NCI-H345 (cell line): Measurements from ENCODE around the gene AGRN.

Experiments
- DNase-seq: peaks from one replicate; lab custom pipeline; 2025; lab: John Stamatoyannopoulos, UW

AGRN gene

GRCh38 chr1:1082239-1082775 lies 62.4 kb downstream of the AGRN start:
- no peak for DNase-seq

GRCh38 chr1:1082776-1083415 lies 63.0 kb downstream of the AGRN start:
- no peak for DNase-seq

GRCh38 chr1:1083416-1084371 lies 63.8 kb downstream of the AGRN start:
- no peak for DNase-seq

DNA sequence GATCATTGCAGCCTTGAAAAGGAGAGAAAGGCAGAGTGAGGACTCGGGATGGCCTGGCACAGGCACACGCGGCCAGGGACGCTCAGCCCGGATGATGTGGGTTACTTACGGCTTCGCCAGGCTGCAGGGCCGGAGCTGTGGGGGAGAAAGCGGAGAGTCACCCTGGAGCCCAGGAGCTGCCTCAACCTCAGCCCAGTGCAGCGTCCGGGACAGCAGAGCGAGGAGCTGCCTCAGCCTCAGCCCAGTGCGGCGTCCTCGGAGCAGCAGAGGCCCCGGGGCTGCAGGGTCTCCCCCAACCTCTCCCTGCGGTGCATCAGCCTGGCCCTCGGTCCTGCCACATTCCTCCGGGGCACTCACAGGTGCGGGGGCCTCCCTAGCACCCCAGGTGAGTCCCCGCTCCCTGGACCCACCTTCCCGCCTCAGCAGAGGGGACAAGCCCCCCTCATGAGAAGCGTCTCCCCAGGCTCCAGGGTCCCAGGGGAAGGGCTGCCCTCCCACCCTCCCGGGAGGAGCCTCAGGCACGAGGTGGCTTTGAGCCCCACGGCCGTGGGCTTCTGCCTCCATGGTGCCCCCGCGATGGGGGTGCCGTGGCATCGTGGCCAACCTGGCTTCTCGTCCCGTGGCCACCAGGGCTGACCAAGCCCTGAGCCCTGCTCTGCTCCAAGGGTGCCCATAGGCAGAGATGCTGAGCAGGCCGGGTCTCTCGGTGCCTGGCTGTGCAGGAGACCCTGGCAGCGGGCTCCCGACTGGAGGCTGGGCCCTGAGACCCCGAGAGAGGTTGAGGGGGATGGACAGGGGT lies 64.7 kb downstream of the AGRN start:
- no peak for DNase-seq

DNA sequence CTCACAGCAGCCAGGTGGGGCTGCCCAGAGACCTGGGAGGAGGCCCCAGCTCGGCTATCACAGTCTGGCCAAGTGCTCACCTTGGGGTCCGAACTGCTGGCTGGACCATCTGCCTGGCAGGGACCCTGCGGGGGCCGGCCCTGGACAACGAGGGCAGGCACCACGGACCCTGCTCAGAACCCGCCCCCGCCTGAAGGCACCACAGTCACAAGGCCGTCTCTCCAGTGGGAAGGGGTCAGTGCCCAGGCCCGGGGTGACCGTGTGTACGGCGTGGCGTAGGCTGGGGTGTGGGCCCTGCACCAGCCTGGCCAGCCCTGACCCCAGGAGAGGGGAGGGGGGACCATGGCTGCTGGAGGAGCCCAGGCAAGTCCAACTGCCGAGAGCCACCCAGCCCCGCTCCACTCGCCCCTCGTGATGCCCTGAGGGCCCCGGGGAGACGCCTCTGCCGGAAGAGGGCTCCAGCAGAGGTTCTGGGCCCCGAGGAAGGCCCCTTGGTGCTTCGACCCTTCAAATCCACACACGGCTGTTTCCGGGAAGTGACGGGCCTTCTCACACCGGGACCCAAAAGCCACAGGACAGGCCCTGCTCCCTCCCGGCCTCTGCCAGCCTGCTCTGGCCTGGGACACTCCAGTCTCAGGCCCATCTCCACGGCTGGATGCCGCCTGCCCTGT lies 65.4 kb downstream of the AGRN start:
- no peak for DNase-seq

DNA sequence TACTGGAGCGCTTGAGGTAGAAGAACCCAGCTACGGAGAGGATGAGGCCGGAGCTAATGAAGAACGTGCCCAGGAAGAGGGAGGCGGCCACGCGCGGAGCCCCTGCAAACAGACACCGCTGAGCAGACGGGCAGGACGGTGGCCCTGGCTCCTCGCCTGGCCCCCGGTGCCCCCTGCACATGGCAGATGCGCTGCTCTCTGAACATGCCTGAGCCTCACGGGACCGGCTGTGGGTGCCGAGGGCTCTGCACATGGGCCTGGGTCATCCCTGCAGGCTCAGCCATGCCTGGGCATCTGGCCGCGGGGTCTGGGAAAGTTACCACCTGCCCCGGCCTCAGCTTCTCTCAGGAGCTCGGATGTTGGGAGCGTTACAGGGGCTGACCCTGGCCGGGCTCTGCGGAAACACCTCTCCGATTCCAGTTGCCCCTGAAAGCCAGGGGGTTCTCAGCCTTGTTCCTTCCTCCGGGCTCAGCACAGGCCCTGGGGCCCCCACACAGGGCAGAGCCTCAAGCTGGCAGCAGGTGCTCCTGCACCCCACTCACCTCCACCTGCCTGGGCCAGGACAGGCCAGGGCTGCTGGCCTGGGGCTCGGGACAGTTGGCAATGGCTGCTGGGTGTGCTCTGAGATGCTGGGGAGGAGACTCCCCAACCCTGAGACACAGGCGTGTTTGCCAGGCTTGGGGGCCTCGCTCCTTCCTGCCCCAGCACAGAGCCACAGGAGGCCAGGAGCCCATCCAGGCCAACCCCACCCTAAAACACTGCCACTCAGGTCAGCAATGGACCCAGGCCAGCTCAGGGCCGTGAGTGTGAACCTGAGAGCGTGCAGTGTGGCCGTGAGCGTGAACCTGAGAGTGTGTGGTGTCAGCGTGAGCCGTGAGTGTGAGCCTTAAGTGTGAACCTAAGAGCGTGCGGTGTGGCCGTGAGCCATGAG lies 66.3 kb downstream of the AGRN start:
- DNase-seq, result no peak

- no peak for DNase-seq
Measured at GRCh38 chr1:1086911-1087341, 67.0 kb downstream of the AGRN start.

- no peak for DNase-seq
Measured at GRCh38 chr1:1087351-1088028, 67.6 kb downstream of the AGRN start.

DNA sequence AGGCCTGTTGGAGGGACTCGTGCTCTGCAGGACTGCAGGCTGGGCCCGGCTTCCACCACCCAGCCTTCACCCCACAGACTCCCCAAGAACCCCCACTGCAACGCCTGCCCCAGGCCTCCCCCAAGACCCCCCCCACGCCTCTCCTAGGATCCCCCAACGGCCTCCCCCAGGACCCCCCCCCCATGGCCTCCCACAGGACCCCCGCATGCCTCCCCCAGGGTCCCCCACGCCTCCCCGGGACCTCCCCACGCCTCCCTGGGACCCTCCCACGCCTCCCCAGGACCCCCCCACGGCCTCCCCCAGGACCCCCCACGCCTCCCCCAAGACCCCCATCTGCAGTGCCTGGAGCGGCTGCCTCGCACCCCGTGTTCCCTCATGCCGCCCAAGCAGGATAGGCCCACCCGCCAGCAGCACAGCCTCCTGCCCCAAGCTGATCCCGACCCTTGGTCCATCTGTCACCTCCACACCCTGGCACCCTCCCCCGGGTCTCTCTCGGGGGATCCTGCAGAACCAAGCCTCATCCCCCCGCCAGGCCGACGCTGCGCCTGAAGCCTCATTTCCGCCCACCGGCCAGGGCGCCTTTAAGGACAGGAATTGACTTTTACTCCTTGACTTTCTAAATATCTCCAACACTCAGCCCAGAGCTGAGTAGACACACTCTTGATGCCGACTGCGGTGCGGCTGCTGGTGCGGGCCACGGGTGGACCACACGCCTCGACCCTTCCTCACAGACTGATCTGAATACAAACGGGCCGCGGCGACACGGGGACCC lies 68.3 kb downstream of the AGRN start:
- DNase-seq, result no peak

GRCh38 chr1:1088801-1089680 lies 69.1 kb downstream of the AGRN start:
- DNase-seq, result no peak

DNA sequence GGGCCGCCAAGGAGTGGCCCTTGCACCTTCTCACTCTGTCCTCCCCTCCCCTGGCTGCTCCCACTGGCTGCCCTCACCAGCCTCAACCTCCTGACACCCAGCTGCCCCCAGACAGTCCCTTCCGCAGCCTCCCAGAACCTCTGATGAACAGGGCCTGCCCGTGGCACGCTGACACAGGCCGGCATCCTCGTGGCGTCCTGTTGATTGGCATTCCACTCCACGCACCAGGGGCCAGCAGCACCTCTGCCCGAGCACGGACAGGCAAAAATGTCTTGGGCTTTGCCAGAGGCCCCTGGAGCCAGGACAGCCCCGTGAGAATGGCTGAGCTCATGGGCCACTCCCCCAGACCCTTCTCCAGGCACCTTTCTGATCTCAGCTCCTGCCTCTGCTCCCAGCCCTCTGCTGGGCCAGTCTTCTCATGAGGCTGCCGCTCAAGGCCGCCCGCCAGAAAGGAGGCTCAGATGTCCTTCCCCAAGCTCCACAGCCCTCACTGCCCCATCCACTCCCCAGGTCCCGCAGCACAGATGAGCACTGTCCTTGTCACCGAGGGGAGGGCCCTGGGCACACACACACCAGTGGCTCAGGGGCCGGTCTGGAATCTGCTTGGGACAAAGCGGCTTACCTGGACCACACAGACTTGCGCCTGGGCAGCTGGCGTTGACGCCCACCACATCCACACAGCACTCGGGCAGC lies 70.0 kb downstream of the AGRN start:
- no peak for DNase-seq

GRCh38 chr1:1090424-1091343 lies 70.8 kb downstream of the AGRN start:
- no peak for DNase-seq

DNA sequence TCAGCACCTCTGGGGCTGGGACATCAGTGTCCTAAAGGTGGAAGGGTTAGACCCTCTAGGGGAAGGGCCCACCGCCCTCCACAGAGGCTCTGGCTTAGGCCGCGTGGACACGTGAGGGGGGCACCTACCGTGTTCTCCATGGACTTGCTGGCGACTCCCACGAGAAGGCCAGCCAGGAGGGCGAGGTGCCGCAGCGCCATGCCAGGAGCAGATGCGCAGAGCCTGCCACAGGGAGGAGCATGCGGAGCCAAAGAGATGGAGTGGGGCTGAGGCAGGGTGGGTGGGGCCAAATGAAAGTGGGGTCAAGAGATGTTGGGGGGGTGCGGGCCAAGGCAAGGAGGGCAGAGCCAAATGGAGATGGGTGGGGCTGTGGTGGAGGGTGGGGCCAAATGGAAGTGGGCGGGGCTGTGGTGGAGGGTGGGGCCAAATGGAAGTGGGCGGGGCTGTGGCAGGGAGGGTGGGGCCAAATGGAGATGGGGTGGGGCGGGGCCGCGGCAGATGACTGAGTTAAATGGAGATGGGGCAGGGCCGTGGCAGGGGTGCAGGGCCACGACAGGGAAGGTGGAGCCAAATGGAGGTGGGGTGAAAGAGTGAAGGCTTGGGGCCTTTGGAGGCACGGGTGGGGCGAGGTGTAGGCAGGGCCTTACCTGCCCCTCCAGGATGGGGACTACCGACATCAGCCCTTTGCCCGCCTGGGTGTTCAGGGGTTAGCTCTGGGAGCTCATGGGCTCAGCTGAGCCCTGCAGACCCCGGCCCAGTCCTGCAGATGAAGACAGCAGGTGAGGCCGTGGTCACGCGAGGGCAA lies 71.6 kb downstream of the AGRN start:
- no peak for DNase-seq

GRCh38 chr1:1092149-1092855 lies 72.4 kb downstream of the AGRN start:
- DNase-seq, result no peak
